ENCODE results near the gene LTF.

The LTF gene

DNA sequence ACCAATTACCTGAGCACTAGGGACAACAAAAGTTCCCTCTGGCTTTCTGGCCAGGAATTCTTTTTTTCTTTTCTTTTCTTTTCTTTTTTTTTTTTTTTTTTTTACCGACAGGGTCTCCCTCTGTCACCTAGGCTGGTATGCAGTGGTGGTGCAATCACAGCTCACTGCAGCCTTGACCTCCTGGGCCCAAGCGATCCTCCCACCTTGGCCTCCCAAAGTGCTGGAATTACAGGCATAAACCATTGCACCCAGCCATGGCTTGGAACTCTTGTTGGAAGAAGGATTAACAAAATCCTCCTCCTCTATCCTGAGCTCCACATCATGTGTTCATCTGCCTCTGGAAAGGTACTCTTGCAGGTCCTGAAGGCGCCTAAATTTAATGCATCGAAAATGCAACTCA lies 2.9 kb upstream of the LTF start:
- DNase-seq = no peak

DNA sequence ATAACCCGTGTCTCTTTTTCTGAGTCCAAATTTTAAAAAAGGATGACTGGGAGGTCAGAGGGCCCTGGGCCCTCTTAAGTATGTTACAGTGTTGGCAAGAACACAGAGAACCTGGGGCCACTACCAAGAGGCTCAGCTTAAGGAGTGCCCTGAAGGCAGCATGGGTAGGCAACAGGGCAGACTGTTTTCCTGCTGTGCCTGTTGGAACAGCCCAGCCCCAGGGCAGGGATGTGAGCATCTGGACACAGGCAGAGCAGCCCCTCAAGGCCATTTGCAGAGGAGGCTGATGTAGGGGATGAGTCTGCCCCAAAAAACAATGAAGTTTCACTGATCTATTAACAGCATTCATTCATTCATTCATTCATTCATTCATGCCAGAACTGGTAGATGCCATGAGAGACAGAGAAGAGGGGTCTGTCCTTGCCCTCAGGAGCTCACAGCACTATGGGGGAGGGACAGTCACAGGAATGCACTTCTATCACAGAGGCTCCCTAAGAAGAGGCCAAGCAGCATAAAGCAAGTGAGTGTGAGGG lies 2.2 kb upstream of the LTF start:
- DNase-seq = no peak

DNA sequence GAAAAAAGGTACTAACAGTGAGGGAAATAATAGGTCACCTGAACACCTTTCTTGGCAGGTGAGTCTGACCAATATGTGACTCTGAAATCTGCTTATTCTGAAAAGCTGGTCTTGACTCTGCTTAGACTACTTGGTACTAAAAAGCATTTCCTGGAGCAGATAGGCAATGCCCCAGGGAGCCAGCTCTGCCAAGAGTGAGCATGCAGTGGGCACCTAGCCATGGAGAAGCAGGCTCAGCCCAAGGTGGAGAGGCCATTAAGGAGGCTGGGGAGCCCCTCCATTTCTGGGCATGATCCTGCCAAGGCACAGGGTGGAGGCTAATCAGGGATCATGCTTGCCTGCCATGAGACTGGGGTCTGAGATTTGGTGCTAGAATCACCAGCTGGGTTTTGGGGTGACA lies 1.6 kb upstream of the LTF start:
- no peak for DNase-seq

- DNase-seq = no peak
Observed at GRCh38 chr3:46465196-46465520, 453 bp upstream of the LTF start.

DNA sequence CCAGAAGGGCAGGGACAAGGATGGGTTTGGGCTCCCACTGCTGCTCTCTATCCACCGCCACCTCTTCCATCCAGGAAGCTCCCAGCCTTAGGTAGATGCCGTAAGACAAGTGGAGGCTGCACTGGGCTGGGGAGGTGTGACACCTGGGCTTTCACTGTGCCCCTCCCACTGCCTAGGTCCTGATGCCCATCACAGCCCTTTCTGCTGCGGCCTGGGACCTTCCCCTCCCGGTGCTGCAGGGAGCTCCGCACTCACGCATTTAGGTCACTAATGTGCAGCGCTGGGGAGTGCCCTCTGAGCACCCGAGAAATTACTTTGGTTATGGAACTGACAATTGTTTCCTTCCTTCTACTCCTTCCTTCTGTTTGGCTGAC lies 850 bp downstream of the LTF start:
- no peak for DNase-seq

- no peak for DNase-seq
Observed at GRCh38 chr3:46463120-46463867, 1.4 kb downstream of the LTF start.

DNA sequence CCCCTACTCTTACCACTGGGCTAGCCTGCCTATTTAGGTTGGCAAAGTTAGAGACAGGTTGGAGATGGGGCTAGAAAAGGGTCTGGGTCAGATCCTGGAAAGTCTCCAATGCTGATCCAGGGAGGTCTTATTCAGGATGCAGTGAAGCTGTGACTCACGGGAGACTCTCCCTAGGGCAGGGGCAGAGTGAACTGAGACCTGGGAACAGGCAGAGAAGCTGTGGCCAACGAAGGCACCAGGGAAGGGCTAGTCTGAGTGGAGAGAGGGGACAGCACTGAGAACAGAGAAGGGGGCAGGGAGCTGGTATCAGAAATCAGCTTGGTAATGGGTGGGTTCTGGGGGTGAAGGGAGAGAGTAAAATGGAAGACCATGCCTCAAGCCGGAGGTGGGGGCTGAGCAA lies 2.2 kb downstream of the LTF start:
- no peak for DNase-seq

DNA sequence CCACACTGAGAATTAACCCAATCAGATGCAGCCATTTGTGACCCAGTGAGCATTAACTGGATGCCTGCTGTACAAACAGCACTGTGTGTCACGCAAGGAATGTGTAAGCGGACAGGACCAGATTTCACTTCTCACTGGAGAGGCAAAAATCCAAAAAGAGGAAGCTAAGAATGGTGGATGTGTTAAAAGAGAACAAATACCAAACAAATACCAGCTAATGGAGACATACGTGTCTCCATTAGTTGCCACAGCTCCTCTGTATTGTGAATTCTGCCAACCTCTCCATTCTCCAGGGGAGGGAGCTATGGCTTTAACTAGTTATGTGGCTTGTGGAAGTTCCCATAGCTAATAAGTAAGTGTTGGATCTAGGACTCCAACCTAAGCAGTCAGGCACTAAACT lies 2.6 kb downstream of the LTF start:
- no peak for DNase-seq

- DNase-seq = no peak
Observed at GRCh38 chr3:46460051-46460450, 4.7 kb downstream of the LTF start.

DNA sequence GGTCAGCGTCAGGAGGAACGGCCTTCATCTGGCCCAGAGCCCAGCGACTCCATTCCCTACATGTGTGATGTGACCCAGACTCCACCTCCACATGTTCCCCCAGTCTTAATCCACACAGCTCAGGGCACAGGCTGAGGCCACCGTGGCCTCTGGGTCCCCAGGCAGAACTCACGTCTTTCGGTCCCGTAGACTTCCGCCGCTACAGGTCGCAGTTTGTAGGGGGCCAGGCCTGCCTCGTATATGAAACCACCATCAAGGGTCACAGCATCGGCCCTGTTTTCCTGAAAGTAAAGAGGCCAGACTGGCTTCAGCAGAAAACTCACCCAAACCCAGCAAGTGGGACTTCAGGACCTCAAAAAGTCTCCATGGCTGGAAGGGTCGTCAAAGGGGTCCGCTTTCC lies 8.6 kb downstream of the LTF start:
- no peak for DNase-seq

GRCh38 chr3:46455231-46456115 lies 9.2 kb downstream of the LTF start:
- no peak for DNase-seq

- no peak for DNase-seq
Observed at GRCh38 chr3:46454606-46455005, 10.1 kb downstream of the LTF start.

DNA sequence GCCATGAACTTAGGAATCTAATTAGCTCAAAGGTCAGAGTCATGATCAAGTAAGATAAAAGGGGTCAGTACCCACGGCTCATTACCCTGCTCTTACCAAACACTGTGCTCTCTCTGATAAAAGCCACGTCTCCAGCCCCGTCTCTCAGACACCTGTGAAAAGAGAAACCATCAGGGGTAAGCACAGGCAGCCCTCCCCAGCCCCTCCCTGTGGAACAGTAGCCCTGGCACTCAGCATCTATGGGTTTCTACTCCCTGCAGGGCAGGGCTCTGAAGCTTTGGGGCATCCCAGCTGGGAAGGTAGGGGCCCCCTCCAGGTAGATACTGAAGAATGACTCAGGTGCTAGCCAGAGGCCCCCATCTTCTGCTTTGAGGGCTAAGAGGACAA lies 10.5 kb downstream of the LTF start:
- DNase-seq = no peak

DNA sequence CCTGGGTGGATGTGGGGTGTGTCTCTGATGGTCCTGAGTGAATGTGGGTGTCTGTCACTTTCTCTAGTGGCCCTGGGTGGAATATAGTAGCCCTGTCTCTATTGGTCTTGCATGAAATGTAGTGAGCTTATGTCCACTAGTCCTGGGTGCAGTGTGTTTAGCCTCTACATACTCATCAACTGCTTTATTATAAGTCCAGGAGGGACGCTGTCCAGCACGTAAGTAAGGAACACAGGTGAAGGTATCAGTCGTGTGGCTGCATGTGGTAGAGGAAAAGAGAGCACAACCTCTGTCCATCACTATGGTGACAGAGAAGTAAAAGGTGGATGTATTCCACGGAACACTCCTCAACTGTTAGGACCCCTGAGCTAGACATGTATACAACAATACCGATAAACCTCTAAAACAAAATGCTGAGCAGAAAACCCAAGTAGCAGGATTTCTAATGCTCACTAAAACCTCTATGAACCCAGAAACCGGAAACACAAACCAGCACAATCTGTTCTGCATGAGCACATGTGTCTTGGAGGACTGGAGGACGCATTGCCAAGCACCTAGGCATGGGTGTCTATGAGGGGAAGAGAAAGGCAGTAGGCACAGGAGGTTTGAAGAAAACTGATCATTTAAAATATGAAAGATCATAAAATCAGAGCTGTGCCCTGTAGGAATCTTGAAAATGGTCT lies 11.0 kb downstream of the LTF start:
- DNase-seq = no peak

GRCh38 chr3:46449755-46450552 lies 14.8 kb downstream of the LTF start:
- no peak for DNase-seq

DNA sequence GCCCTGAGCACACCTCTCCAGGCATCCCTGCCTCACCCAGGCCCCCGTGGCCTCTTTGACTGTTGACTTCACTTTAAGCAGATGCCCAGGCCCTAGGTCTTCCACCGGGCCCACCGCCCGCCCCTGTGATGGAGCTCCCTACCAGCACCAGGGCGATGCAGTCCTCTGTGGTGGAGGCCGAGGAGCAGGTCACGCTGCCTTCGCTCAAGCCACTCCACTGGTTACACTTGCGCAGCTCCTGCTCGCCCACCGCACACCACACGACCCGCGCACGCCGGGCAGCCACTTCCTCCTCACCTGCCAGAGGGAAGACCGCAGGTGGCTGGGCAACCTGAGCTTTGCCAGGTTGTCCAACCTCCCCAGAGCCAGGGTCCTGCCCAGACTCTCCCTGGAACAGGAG lies 16.0 kb downstream of the LTF start:
- no peak for DNase-seq

GRCh38 chr3:46447228-46447985 lies 17.3 kb downstream of the LTF start:
- DNase-seq = no peak

- DNase-seq = no peak
Observed at GRCh38 chr3:46442576-46443530, 21.9 kb downstream of the LTF start.

- no peak for DNase-seq
Observed at GRCh38 chr3:46440531-46441294, 24.0 kb downstream of the LTF start.

GRCh38 chr3:46438831-46439230 lies 25.9 kb downstream of the LTF start:
- no peak for DNase-seq

Measured in left hindlimb (tissue), 1 donor.